Measurements from ENCODE around the gene TNFRSF18. TPM values are rescaled to one million over a fixed set of nuclear protein-coding genes. Genes with fewer than 3 reads are reported as not detected.

Gene TNFRSF18
- total and polyA plus RNA-seq, 2 donors (not counting 3 experiments of a cell fraction or from before 2014, with no cell fraction given): not detected

GRCh38 chr1:1182491-1183220 lies 23.7 kb downstream of the TNFRSF18 start:
- Histone ChIP-seq H3K4me2 (ENCODE audit: insufficient read depth, low read length) (no peak overlapping the region), H2AFZ (ENCODE audit: low read depth, low read length) (no peak overlapping the region), H3K4me1 (ENCODE audit: control insufficient read depth, extremely low read depth, insufficient read depth, low read length) (no peaks in the 10 kb centered on the region), H3K9ac (replicated peaks; ENCODE audit: extremely low read depth, insufficient read depth, low read length) (no peak overlapping the region), H3K9me3 (replicated peaks; ENCODE audit: control insufficient read depth, insufficient read depth, low read length) (no peaks in the 10 kb centered on the region), H4K20me1 (replicated peaks; ENCODE audit: control insufficient read depth, extremely low read depth, insufficient read depth, low read length) (no peaks in the 10 kb centered on the region), H3K36me3 (ENCODE audit: control insufficient read depth in 2 of 2, extremely low read depth in 1 of 2, insufficient read depth in 2 of 2, low read length in 2 of 2) (no peaks in the 10 kb centered on the region), H3K27ac (ENCODE audit: insufficient read depth, low read depth, low read length) (no peak overlapping the region), H3K27me3 (ENCODE audit: control insufficient read depth in 2 of 2, insufficient read depth in 2 of 2, low read length in 2 of 2) (no peaks in the 10 kb centered on the region), H3K79me2 (ENCODE audit: control insufficient read depth, insufficient read depth, low read length) (no peaks in the 10 kb centered on the region), H3K9me1 (replicated peaks; ENCODE audit: control insufficient read depth, extremely low read depth, insufficient read depth, low read length) (no peaks in the 10 kb centered on the region), H3K4me3 (replicated peaks in 1 of 3; ENCODE audit: insufficient read depth in 1 of 3, low read depth in 1 of 3, low read length in 3 of 3) (no peak overlapping the region)
- dilution Hi-C loops (cut with MboI; ENCODE audit: extremely low pct_ligation_motif_present, low sequenced_read_pairs) (no loop called here), intact Hi-C loops (cut with micrococcal nuclease) (no loop called here)
- CTCF ChIA-PET: no interaction called here
- DNase-seq (ENCODE audit: low read depth, low spot score) (no peak), FAIRE-seq (no peak)
- POLR2A ChIA-PET: no interaction called here
- TF ChIP-seq MAX (IDR thresholded peaks at IDR 0.05; ENCODE audit: insufficient read depth, insufficient read length) (no peak), CTCF (IDR thresholded peaks at IDR 0.05; ENCODE audit: extremely low read depth in 1 of 2, insufficient read depth in 1 of 2, low read depth in 1 of 2, low read length in 2 of 2) (no peak), POLR2AphosphoS5 (IDR thresholded peaks at IDR 0.05; ENCODE audit: insufficient read depth, low read depth, low read length) (no peak), EZH2 (IDR thresholded peaks at IDR 0.05; ENCODE audit: borderline replicate concordance, low read depth, low read length, severe bottlenecking) (no peak), FOS (IDR thresholded peaks at IDR 0.05; ENCODE audit: borderline replicate concordance, insufficient read depth, low read length) (no peak), GATA2 (IDR thresholded peaks at IDR 0.05; ENCODE audit: insufficient read depth, insufficient read length, low read depth, low read length) (no peak), JUN (IDR thresholded peaks at IDR 0.05; ENCODE audit: borderline replicate concordance, insufficient read depth, insufficient read length, low read depth) (no peak), POLR2A (IDR thresholded peaks at IDR 0.05; ENCODE audit: low read depth, low read length) (no peak), MYC (IDR thresholded peaks at IDR 0.05; ENCODE audit: low read depth, low read length) (no peak)
- no TSS peak for BruUV-seq (replicated peaks)

Data from endothelial cell of umbilical vein (primary cell).